Measurements from ENCODE around the gene USP10.
"Not testable (repeated sequence)": the region's sequence is repeated elsewhere in the genome, so short reads cannot be mapped to it uniquely, and the experiment has no call there.

Gene USP10

GRCh38 chr16:84729716-84730320, 30.0 kb downstream of the USP10 start:
- DNase-seq = no peak

DNA sequence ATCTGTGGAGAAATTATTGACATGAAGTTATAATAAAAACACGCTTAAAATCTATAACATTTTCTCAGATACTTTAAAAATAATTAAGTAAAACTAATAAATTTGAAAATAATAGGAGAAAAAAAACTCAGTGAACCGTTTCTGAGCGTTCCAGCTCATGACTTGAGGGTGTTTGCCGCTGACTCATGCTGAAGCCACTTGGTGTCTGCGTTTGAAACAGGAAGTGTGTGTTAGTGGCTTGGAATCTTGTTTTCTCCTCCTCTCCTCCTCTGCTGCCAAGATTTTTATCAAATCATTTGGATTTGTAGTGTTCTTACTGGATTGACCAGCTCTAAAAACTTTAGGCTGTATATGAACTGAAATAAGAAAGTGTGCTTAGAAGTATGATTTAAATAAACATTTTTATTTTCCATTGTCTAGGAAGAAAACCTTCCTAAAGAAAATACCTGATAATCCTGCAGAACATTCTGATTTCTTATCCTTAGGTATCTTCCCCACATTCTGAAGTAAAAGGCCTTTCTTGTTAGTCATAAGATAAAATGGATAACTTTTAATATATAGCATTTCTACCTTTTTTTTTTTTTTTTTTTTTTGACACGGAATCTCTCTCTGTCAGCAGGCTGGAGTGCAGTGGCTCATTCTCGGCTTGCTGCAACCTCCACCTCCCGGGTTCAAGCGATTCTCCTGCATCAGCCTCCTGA, 30.8 kb downstream of the USP10 start:
- DNase-seq = peak in 1 of 2 experiments; percentile 30

- DNase-seq = not testable (repeated sequence)
Measured at GRCh38 chr16:84732332-84732673, 32.5 kb downstream of the USP10 start.

DNA sequence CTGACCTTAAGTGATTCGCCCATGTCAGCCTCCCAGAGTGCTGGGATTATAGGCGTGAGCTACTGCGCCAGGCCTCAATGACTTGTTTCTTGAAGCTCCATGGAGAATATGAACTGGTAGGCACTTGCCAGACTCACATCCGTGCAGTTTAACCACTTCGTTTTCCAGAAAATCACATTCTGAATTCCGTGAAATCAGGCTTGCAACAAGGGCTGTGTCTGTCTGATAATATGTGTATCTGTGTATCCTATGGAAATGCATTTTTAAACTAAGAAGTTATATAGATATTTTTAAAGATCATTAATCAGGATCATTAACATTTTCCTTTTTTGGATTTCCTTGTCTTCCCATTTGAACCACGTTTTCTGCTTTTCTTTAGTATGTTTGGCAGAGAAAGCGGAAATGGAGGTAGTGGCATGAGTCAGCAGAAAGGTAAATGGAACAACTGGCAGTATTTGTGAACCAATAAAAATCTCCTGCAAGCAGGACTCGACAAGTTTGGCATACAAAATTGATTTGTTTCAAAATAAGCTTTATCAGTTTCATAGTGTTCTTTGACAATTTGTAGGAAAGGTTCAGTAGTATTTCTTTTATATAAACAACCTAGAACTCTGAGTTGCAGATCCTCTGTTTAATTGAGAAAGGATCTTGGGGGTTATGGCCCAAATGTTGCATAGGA, 33.0 kb downstream of the USP10 start:
- DNase-seq = no peak

- peak in 1 of 2 experiments; percentile 17 for DNase-seq
Measured at GRCh38 chr16:84735849-84736586, 36.2 kb downstream of the USP10 start.

- no peak for DNase-seq
Measured at GRCh38 chr16:84737192-84738011, 37.6 kb downstream of the USP10 start.

DNA sequence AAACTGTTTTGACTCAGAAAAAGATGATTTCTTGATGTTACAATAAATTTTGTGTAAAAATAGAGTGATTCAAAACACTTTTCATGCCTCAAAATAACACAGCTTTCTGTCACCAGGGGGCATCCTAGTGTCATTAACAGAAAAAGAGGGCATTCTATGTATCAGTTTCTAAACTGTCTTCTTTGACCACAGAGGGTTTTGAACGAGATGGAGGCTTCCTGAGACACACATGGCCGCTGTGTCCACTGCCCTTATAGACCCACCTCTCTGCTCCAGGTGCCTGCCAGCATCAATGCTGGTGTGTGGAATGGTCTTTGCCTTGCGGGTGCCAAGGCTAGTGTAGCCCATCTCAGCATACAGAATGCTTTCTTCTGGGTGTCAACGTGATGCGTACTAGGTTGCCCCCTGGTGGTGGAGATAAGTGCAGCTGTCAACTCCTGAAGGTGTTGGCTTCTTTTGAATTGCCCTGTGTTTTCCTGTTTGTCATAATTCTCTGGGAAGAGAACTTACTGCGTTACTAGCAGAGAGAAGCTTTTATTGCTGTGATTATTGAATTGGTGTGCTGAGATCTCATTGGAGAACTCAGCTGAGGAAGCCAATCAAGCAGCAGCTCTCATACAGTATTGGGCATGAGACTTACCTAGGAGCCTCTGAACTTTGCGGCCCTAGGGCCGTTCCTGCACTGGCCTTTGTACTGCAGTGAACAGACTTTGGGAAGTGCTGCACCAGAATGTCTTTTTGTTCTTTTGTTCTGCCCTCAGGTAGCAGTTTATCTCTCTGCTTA, 38.6 kb downstream of the USP10 start:
- peak; percentile 24 to 60 for DNase-seq

DNA sequence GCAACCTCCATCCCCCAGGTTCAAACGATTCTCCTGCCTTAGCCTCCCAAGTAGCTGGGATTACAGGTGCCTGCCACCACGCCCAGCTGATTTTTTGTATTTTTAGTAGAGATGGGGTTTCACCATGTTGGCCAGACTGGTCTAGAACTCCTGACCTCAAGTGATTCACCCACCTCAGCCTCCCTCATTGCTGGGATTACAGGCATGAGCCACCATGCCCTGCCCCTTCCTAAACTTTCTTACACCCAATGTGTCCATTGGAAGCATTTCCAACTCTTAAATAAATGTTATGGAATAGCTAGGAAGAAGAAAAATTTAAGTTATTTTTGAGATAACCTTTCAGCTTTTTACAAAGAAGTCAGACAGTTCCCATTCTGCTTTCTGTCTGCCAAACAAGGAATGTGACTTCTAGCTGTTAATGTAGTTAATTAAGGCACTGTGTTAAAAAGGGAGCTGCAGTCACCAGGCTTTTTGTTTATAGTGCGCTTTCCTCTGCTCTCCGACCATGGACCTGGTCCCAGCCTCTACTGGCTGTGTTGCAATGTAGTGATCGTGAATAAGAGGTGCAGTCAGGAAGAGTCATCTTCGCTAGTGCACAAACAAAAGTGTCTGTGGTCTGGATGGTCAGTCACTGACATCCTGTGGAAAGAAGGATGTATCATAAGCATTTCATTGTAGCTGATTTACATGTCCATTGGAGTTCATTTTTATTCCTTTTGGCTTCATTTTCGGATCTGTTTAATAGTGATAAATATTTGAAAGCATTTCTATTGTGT, 39.7 kb downstream of the USP10 start:
- no peak for DNase-seq

DNA sequence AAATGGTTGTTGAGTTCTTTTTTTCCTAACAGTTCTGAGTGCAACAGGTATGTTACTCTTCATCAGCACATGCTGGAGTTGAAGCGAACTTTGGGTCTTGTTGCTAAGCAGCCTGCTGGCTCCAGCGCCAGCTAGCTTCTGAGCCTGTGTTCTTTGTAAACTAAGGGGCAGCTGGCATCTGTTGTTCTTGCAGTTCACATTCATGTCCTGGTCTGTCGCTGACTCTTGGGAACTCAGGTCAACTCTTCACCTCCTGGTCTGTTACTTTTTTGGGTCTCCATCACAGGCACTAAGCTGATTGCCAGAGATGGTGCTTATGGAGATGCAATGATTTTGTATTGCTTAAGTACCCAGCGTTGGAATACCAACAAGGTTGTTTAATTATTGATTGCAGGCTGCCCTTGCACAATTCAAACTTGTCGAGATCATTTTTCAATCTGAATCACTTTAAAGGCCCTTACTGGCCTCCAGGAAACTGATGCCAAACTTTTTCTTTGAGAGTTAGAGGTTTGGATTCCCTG, 40.9 kb downstream of the USP10 start:
- peak in 1 of 2 experiments; percentile 27 for DNase-seq

- DNase-seq = peak in 1 of 2 experiments; percentile 45
Measured at GRCh38 chr16:84741340-84741830, 41.6 kb downstream of the USP10 start.

DNA sequence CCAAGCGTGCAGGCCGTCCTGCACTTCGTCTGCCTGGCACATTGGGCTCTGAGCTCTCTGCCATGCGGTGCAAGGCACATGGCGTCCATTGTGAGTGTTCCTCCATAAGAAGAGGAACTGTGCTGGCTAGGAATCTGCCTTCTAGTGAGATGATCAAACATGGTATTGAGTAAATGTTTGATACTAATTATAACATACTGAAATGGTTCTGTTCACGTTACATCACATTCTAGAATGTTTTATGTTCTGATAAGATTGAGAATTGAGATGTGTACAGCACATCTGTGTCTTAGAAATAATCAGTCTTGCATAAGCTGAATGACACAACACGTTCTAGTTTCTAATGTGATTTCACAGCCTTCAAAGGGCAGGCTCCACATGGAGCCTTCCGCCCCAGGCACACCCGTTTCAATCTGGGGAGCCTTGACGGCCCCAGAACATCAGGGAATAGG, 42.9 kb downstream of the USP10 start:
- no peak for DNase-seq

DNA sequence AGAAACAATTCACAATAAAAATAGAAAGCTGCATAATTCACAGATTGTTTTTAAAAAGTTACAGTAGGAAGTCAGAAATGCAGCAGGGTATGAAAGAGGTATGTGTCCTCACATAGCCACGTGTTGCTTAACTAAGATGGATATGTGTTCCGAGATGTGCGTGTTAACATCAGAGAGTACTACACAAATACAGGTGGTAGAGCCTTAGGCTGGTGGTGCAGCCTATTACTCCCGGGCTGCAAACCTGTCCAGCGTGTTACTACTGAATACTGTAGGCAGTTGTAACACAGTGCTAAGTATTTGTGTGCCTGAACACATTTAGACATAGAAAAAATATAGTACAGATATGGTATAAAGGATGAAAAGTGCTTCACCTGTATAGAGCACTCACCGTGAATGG, 46.4 kb downstream of the USP10 start:
- DNase-seq = no peak

GRCh38 chr16:84746875-84747274, 47.1 kb downstream of the USP10 start:
- no peak for DNase-seq

GRCh38 chr16:84748247-84748646, 48.4 kb downstream of the USP10 start:
- not testable (repeated sequence) for DNase-seq

- no peak for DNase-seq
Measured at GRCh38 chr16:84749072-84749471, 49.3 kb downstream of the USP10 start.

DNA sequence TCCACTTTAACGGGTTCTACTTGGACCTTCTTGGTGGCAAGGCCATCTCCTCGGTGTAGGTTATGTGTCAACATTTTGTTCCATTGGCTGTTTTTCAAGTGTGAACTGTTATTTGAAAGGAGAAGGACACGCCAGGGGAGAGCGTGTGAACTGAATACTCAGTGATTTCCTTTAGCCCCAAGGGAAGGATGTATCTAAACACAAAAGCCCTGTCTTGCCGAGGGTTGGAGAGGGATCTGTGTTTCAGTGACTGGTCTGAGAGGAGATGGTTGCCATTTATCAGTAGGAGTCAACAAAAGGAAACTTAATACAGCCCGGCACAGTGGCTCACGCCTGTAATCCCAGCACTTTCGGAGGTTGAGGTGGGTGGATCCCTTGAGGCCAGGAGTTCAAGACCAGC, 50.0 kb downstream of the USP10 start:
- no peak for DNase-seq

GRCh38 chr16:84750575-84750974, 50.8 kb downstream of the USP10 start:
- DNase-seq = no peak

- no peak for DNase-seq
Measured at GRCh38 chr16:84751241-84751640, 51.4 kb downstream of the USP10 start.

GRCh38 chr16:84751947-84752346, 52.1 kb downstream of the USP10 start:
- no peak for DNase-seq

DNA sequence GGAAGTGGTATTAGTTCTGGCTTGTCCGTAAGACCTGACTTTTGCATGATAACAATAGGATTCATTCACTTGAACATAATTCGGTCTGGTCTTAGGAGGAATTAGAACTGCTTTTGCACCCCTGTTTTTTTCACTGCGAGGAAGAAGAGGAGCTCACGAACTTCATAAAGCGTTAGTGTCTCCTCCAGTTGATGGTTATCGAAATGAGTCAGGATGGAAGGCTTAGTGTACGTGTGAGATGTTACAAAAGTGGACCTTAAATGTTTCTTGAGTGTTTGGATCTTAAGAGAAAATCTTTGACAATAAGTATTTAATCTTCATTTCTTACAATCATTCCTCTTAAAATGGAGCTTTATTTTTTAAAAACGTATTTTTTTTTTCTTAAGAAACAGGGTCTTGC, 52.8 kb downstream of the USP10 start:
- DNase-seq = no peak

All from NCI-H446 (cell line).